Heart left ventricle (tissue), 13 donors: ENCODE data around the gene CIB4.

Experiments used
- CTCF ChIP-seq, 12 donors: fragments of 200-600 bp; sonication (generic) in 4 of 12; IDR thresholded peaks; one replicate each; pipeline versions ENCODE4 v1.5.0 to v1.8.0; 2018 to 2022; ENCODE audit warnings: antibody characterized with exemption in 12 of 12, mild to moderate bottlenecking in 5 of 12
- POLR2A ChIP-seq, 2 donors: fragments of 450-650 bp; IDR thresholded peaks; one replicate each; pipeline ENCODE4 v1.6.1; 2017; ENCODE audit warnings: antibody characterized with exemption in 2 of 2, mild to moderate bottlenecking in 2 of 2, moderate library complexity in 2 of 2
- donor health status: ischemic (EF 13 %, LVEDD 7.1; RV severe dilation, severe dysfunction).
- donor health status: DM: no; HTN: yes; CAD: no.
- donor health status: DM: no; HTN: no; CAD: no.
- donor health status: ischemic (EF 25% LVEDD 6.9; RV normal size, moderate dysfunction).
- donor health status: ischemic (EF 25% LVEDD 5.7; RV mildly dilated, moderate dysfunction).
- donor health status: ischemic (EF 35%, LVEDD 5.7; RV mildly dilated, moderate dysfunction).
- donor health status: nonischemic (EF 11% LVEDD 7.7; RV severe dilation, severe dysfunction).
- donor health status: DM: yes; HTN: yes; CAD: no.
- donor health status: PGD.
- donor health status: ischemic (EF 29% LVEDD 5.4; RV normal size, mild dysfunction).
- donor health status: nonischemic (EF 23%, LVEDD 6.1; RV moderate dilation, normal function).

- TF ChIP-seq CTCF (IDR thresholded peaks at IDR 0.05) (no peak), POLR2A (IDR thresholded peaks at IDR 0.05) (no peak)
Measured at GRCh38 chr2:26564121-26564644, 77.0 kb downstream of the CIB4 start.
